Skeletal muscle tissue (tissue), 4 donors: ENCODE data around the gene SH2B2. TPM values are rescaled to one million over a fixed set of nuclear protein-coding genes. Genes with fewer than 3 reads are reported as not detected.

Source experiments
- H3K27ac ChIP-seq: one replicate; pipeline ENCODE4 v1.7.0; 2013; ENCODE audit warnings: mild to moderate bottlenecking, low read depth, low read length, inconsistent platforms
- H3K27me3 ChIP-seq, 3 donors: one replicate each; pipeline ENCODE4 v1.7.0; 2013; ENCODE audit warnings: low read length in 3 of 3; ENCODE audit not compliant: control insufficient read depth in 3 of 3, insufficient read depth in 3 of 3
- H3K36me3 ChIP-seq, 3 donors: one replicate each; pipeline ENCODE4 v1.7.0; 2013; ENCODE audit warnings: low read length in 3 of 3; ENCODE audit not compliant: control insufficient read depth in 3 of 3, insufficient read depth in 3 of 3
- H3K4me1 ChIP-seq, 3 donors: one replicate each; pipeline ENCODE4 v1.7.0; 2013; ENCODE audit warnings: low read length in 3 of 3, mild to moderate bottlenecking in 3 of 3; ENCODE audit not compliant: control insufficient read depth in 3 of 3, insufficient read depth in 3 of 3
- H3K4me3 ChIP-seq, 3 donors: one replicate each; pipeline ENCODE4 v1.7.0; 2013; ENCODE audit warnings: low read length in 3 of 3
- H3K9ac ChIP-seq, 3 donors: one replicate each; pipeline ENCODE4 v1.7.0; 2013; ENCODE audit warnings: low read length in 3 of 3, mild to moderate bottlenecking in 3 of 3, moderate library complexity in 2 of 3, low read depth in 1 of 3
- H3K9me3 ChIP-seq, 3 donors: one replicate each; pipeline ENCODE4 v1.7.0; 2013; ENCODE audit warnings: low read length in 3 of 3; ENCODE audit not compliant: control insufficient read depth in 3 of 3
- total RNA-seq: library from RNA; depleted of rRNA; stranded (reverse); fragments of >200 nt; gene quantifications from one replicate; pipeline ENCODE4 v1.2.3, GENCODE V29; 2014
- donor health status: Osteomylitis.

The SH2B2 gene
- 5.7 TPM for total RNA-seq

GRCh38 chr7:102286237-102287110, at the start of gene SH2B2:
SH2B2 (plus strand) TSS chr7:102286868; CDS start chr7:102300551, 13,683 bp downstream.
- H3K4me3 ChIP-seq = peak within 1 kb of the TSS; percentile 79 to 88 (median 81)
- H3K27me3 ChIP-seq = no peaks in the 10 kb centered on the region
- H3K36me3 ChIP-seq = no peaks in the 10 kb centered on the region
- H3K4me1 ChIP-seq = peaks cover 34 to 51% (median 38%) of the 10 kb centered on the region in 3 donors
- H3K9ac ChIP-seq = peak within 1 kb of the TSS; percentile 85 to 88 (median 87)
- no peaks in the 10 kb centered on the region for H3K9me3 ChIP-seq
- peak within 1 kb of the TSS; percentile 83 for H3K27ac ChIP-seq

GRCh38 chr7:102239206-102239820, 47.4 kb upstream of the SH2B2 start:
- peaks cover 0 to 2% (median 0%) of the 10 kb centered on the region in 3 donors for H3K4me1 ChIP-seq
- H3K27ac ChIP-seq = no peak overlapping the region
- no peaks in the 10 kb centered on the region for H3K27me3 ChIP-seq
- no peak overlapping the region for H3K4me3 ChIP-seq
- no peak overlapping the region for H3K9ac ChIP-seq
- peaks cover 9 to 19% (median 14%) of the 10 kb centered on the region in 3 donors for H3K36me3 ChIP-seq
- no peaks in the 10 kb centered on the region for H3K9me3 ChIP-seq

GRCh38 chr7:102241431-102241830, 45.2 kb upstream of the SH2B2 start:
- H3K9ac ChIP-seq = no peak overlapping the region
- H3K27me3 ChIP-seq = no peaks in the 10 kb centered on the region
- peaks cover 5 to 15% (median 13%) of the 10 kb centered on the region in 3 donors for H3K36me3 ChIP-seq
- H3K4me3 ChIP-seq = no peak overlapping the region
- peaks cover 0 to 1% (median 0%) of the 10 kb centered on the region in 3 donors for H3K4me1 ChIP-seq
- no peaks in the 10 kb centered on the region for H3K9me3 ChIP-seq
- no peak overlapping the region for H3K27ac ChIP-seq

- peaks cover 2 to 15% (median 9%) of the 10 kb centered on the region in 3 donors for H3K36me3 ChIP-seq
Observed at GRCh38 chr7:102244601-102245000, 42.1 kb upstream of the SH2B2 start.

GRCh38 chr7:102248081-102248455, 38.6 kb upstream of the SH2B2 start:
- Histone ChIP-seq H3K9ac (no peak overlapping the region), H3K27me3 (no peaks in the 10 kb centered on the region), H3K9me3 (no peaks in the 10 kb centered on the region), H3K27ac (no peak overlapping the region), H3K4me1 (no peaks in the 10 kb centered on the region), H3K4me3 (no peak overlapping the region), H3K36me3 (peaks cover 0 to 7% (median 2%) of the 10 kb centered on the region in 3 donors)

More at GRCh38 chr7:102244601-102245000, 42.1 kb upstream of the SH2B2 start:
- H3K4me1 ChIP-seq = no peaks in the 10 kb centered on the region
- no peak overlapping the region for H3K4me3 ChIP-seq
- H3K9me3 ChIP-seq = no peaks in the 10 kb centered on the region
- no peak overlapping the region for H3K27ac ChIP-seq
- H3K27me3 ChIP-seq = no peaks in the 10 kb centered on the region
- H3K9ac ChIP-seq = no peak overlapping the region

GRCh38 chr7:102248456-102249395, 37.9 kb upstream of the SH2B2 start:
- H3K9ac ChIP-seq = no peak overlapping the region
- no peak overlapping the region for H3K27ac ChIP-seq
- H3K9me3 ChIP-seq = no peaks in the 10 kb centered on the region
- H3K4me3 ChIP-seq = no peak overlapping the region
- no peaks in the 10 kb centered on the region for H3K4me1 ChIP-seq
- H3K27me3 ChIP-seq = peaks cover 0 to 2% (median 0%) of the 10 kb centered on the region in 3 donors
- H3K36me3 ChIP-seq = peaks cover 0 to 7% (median 2%) of the 10 kb centered on the region in 3 donors

GRCh38 chr7:102251531-102252365, 34.9 kb upstream of the SH2B2 start:
- peaks cover 0 to 6% (median 0%) of the 10 kb centered on the region in 3 donors for H3K36me3 ChIP-seq
- no peak overlapping the region for H3K27ac ChIP-seq
- no peak overlapping the region for H3K9ac ChIP-seq
- no peak overlapping the region for H3K4me3 ChIP-seq
- H3K9me3 ChIP-seq = no peaks in the 10 kb centered on the region
- peaks cover 0 to 8% (median 0%) of the 10 kb centered on the region in 3 donors for H3K27me3 ChIP-seq
- no peaks in the 10 kb centered on the region for H3K4me1 ChIP-seq

GRCh38 chr7:102252366-102252982, 34.2 kb upstream of the SH2B2 start:
- Histone ChIP-seq H3K27ac (no peak overlapping the region), H3K27me3 (peaks cover 0 to 8% (median 0%) of the 10 kb centered on the region in 3 donors), H3K4me1 (no peaks in the 10 kb centered on the region), H3K4me3 (no peak overlapping the region), H3K9me3 (no peaks in the 10 kb centered on the region), H3K9ac (no peak overlapping the region), H3K36me3 (peaks cover 0 to 6% (median 0%) of the 10 kb centered on the region in 3 donors)
